HG02938 (cell line): ENCODE data around the gene TMEM151A.

Experiments
- ATAC-seq: cut with Tn5 transposase; IDR thresholded peaks from one replicate; pipeline ENCODE4 v1.9.1; 2021; ENCODE audit warnings: mild to moderate bottlenecking, moderate library complexity; ENCODE audit not compliant: unreplicated experiment

The TMEM151A gene

DNA sequence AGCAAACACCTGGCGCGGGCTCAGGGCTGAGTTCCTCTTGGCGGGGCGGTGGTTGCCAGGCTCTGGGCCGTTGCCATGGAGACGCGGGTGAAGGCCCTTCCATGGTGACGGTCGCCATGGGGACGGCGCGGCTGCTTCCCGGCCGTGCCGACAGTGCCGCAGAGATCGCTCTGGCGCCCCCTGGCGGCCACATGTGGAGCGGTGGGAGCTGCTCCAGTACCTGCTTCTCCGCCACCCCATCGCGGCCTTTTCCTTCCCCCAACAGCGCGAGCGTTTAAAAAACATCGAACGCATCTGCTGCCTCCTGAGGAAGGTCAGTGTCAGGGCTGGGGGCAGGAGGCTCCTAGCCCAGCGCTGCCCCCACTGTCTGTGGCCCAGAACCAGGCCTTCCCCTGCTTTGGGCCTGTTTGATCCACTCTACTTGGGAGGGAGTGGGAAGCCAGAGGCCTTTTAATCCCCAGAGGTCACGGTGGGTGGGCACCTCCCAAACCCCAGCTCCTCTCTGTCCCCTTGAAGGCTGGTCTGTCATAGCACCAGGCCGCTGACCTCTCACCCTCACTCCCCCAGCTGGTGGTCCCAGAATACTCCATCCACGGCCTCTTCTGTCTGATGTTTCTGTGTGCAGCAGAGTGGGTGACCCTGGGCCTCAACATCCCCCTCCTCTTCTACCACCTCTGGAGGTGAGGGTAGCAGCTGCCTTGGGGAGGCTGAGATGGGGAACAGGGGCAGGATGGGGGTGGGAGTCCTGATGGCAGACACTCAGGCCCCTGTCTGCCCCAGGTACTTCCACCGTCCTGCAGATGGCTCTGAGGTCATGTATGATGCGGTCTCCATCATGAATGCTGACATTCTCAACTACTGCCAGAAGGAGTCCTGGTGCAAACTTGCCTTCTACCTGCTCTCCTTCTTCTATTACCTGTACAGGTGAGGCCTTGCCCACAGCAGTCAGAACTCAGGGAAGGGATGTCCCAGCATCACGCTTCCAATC is 8.9 kb upstream of the TMEM151A start:
- peak; percentile 74 for ATAC-seq

- ATAC-seq: no peak
These were observed 8.1 kb upstream of the TMEM151A start for GRCh38 chr11:66283461-66284105.

GRCh38 chr11:66284526-66285078 is 7.1 kb upstream of the TMEM151A start:
- ATAC-seq: no peak

DNA sequence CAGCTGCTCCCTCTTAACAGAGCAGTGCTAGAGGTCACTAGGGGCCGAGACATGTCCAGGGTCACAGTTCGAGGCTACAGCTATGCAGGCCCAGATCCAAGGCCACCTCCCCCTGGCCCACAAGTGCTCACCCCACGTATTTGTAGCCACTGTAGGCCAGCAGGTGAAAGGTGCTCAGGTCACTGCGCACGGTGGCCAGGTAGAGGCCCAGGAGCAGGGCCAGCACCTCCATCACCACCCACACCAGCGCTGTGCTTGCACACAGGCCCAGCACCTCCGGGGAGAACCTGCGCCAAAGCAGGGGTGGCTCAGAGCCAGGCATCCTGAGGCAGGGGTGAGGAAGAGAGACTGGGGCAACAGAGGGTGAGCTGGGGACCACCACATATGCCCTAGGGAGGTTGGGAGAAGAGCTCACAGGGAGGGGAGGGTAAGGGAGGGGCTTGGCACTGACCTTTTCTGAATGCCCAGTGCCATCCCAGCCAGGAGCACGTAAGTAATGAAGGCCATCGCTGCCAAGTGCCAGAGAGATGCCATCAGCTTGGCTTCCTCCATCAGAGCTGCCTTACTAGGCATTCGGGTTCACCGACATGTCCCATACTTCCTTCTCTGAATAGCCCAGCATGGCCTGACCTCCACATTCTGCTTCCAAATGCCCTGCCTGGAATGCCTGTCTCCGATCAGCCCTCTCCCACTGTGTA is 6.3 kb upstream of the TMEM151A start:
- ATAC-seq: no peak

DNA sequence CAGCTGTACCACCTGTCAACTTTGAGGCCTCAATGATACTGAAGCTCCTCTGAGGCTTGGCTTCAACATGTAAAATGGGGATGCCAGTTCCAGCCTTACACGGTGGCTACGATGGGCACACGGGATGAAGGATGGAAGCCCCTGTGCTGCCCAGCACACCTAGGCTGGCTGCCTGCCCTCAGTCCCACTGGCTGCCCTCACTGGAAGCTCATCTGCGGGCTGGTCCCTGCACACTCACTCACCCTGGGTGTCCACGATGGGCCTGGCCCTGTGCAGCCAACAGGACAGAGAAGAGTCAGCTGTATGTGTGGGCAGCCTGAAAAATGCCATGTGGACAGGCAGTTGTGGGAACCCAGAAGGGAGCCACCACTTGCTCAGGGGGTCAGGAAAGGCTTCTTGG is 5.0 kb upstream of the TMEM151A start:
- no peak for ATAC-seq

DNA sequence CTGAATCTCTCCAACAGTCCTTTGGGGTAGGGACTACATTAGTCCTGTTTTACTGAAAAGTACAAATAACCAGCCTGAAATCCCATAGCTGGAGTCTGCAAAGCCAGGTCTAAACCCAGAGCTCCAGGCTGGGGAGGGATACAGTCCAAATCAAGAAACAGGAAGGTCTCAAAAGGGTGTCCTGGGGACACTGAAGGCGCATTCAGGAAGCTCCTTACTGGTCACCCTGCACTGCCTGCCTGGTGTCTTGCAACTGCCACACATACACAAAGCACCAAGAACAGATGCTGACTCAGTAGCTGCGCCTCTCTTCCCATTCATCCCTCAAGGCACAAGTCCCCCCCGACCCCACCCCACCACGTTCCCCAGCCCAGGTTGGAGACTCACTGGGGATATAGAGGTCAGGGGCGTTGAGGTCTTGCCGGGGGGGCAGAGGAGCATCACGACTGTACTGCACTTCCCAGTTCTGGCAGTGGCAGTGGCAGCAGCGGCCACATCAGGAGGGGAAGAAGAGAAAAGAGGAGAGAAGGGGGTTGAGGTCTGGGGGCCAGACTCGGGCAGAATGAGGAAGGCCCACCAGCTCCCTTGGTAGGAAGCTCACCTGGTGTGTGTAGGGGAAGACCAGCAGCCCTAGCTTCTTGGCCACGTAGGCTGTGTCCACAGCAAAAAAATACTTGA is 4.3 kb upstream of the TMEM151A start:
- no peak for ATAC-seq

DNA sequence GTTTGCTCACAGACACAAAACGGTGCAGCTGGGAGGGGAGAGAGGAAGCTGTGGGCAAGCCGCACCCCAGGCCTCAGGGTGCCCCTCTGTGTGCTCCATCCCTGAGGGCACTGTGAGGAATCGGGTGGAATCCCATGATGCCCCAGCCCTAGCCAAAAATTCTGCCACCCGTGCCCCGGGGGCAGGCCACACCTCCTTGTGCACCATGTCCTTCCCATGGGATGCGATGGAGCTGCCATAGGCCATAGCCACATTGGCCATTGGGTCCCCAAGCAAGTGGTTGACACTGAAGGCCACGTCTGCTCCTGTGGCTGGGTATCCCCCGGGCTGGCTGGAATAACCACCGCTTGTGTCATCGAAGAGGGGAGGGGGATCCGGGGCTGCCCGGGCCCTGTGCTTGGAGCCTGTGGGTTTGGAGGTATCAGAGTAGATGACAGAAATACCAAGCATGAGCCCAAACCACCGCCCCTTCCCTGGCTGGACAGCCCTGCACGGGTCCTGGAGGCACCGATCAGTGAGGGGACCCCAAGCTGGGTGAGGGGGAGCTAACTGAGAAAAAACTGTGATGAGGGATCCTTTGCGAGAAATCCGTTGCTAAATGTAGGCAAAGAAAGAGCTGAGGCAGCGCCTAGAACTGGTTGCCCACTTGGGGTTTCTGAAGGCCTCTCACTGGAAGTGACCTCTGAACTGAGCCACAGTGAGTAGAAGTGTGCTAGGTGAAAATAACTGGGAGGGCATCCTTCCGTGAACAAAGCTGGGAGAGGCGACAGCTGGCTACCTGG is 3.6 kb upstream of the TMEM151A start:
- no peak for ATAC-seq

GRCh38 chr11:66288671-66289547 is 2.8 kb upstream of the TMEM151A start, which contains the start of gene YIF1A:
TSS of gene YIF1A (minus strand) at chr11:66289143. CDS start at chr11:66288985, 158 bp downstream.
- peak; percentile 93 for ATAC-seq

- peak; percentile 34 for ATAC-seq
These were observed 2.0 kb upstream of the TMEM151A start for GRCh38 chr11:66289548-66290329.

- no peak for ATAC-seq
These were observed 1.4 kb upstream of the TMEM151A start for GRCh38 chr11:66290330-66290621.

GRCh38 chr11:66291303-66291705 is 390 bp upstream of the TMEM151A start:
- no peak for ATAC-seq

GRCh38 chr11:66292543-66293332 is 1.0 kb downstream of the TMEM151A start:
- ATAC-seq: no peak

- ATAC-seq: no peak
These were observed 1.7 kb downstream of the TMEM151A start for GRCh38 chr11:66293352-66293751.

DNA sequence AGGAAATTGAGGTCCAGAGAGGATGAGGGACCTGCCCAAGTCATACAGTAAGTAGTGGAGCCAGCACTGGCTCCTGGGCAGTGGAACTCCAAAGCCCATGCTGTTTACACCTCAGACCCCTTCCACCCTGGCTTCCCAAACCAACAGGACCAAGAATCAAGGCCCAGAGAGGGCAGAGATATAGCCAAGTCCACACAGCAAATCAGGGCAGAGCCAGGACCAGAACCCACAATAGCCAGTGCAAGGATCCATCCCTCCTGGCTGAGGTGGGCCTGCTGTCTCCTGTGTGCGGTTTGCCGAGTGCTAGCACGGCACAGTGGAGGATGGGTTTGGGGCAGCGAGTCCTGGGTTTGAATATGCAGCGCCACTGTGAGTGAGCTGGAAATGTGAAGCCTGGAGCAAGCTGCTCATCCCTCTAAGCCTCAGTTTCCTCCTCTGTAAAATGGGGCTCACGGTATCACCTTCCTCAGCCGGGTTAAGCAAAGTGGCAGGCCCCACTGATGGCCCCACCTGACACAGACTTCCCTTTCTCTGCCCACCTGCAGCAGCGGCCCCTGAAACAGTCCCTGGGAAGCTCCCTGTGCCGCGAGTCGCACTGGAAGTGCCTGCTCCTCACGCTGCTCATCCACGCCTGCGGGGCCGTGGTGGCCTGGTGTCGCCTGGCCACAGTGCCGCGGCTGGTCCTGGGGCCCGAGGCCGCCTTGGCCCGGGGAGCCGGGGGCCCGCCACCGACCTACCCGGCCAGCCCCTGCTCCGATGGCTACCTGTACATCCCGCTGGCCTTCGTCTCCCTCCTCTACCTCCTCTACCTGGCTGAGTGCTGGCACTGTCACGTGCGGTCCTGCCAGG is 2.3 kb downstream of the TMEM151A start:
- ATAC-seq: no peak

- no peak for ATAC-seq
These were observed 3.2 kb downstream of the TMEM151A start for GRCh38 chr11:66294626-66295620.
